ENCODE measurements around the gene CIITA.

DNA sequence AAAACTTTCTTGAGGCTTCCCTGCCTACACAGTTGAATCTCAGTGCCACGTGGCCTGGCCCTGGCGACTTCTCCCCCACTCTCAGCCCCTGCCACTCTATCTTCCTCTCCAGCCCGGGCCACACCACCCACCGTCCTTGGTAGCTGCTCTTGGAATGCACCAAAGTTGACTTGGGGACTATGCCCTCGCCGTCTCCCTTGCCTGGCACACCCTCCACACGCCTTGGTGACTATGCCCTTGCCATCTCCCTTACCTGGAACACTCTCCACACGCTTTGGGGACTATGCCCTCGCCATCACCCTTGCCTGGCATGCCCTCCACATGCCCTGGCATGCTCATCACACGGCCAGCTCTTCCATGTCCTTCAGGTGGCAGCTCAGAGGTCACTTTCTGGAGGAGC lies 42.9 kb upstream of the CIITA start:
- TF ChIP-seq, protein P1, sequence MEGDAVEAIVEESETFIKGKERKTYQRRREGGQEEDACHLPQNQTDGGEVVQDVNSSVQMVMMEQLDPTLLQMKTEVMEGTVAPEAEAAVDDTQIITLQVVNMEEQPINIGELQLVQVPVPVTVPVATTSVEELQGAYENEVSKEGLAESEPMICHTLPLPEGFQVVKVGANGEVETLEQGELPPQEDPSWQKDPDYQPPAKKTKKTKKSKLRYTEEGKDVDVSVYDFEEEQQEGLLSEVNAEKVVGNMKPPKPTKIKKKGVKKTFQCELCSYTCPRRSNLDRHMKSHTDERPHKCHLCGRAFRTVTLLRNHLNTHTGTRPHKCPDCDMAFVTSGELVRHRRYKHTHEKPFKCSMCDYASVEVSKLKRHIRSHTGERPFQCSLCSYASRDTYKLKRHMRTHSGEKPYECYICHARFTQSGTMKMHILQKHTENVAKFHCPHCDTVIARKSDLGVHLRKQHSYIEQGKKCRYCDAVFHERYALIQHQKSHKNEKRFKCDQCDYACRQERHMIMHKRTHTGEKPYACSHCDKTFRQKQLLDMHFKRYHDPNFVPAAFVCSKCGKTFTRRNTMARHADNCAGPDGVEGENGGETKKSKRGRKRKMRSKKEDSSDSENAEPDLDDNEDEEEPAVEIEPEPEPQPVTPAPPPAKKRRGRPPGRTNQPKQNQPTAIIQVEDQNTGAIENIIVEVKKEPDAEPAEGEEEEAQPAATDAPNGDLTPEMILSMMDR (IDR thresholded peaks at IDR 0.05) = no peak
- TF ChIP-seq POLR2A (IDR thresholded peaks at IDR 0.05) = no peak

Measured in lower leg skin (tissue), 3 donors.